Measurements from ENCODE around the gene GSTA4.
A peak's percentile ranks its signal among the peaks of the same experiment; 100 is the strongest.

The GSTA4 gene

DNA sequence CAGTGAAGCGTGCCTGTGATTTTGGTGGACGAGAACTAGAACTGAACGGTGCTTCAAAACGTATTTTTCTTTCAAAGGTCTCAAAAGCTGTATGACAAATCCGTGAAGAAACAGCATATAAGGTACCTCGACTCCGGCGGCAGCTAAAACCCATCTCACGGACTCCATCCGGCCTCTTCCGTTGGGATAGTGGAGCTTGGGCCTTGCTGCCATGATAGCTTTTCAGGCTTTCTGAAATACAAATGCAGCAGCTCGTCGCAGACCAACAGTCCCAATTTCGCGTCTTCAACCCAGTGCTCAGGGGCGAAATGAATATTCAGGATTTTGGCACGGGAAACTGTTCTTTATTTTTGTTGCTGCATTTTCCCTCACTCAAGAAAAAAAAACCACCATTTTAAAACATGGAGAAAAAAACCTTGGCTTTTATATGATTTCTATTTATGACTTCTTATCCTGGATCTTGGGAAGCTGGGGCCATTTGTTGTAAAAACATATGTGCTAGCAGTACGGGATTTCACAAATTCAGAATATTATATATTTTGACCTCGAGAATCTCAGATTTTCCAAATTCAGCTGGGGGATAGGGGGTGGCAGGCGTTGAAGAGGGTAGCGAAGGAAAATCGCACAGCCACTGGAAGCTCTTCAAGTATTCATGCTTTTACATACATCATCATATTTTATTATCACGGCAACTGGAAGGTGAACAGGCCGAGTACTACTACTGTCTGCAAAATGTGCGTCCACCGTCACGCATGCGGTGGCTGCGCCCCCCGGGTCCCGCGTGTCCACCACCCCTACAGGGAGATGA, 849 bp downstream of the GSTA4 start:
- peaks cover 3 to 20% (median 13%) of the 10 kb centered on the region in 4 experiments for H3K4me1 ChIP-seq (ENCODE audit: control extremely low read depth in 1 of 4, control insufficient read depth in 4 of 4, insufficient read depth in 4 of 4, low read length in 3 of 4)
- ChIA-PET CTCF (interaction anchor here (0.7 to 4.3 kb wide), 8 partner anchors 10 to 113 kb away, joined by 3 to 41 read pairs (median 3); partner anchors contain the start of gene FBXO9), POLR2A (no interaction called here)
- H3K4me3 ChIP-seq (ENCODE audit: control insufficient read depth in 1 of 7, extremely low read depth in 1 of 7, insufficient read depth in 4 of 7, low read depth in 2 of 7, low read length in 6 of 7), result peak overlapping the region; percentile 65 to 94 (median 86)
- H3K36me3 ChIP-seq (ENCODE audit: control insufficient read depth in 4 of 4, insufficient read depth in 4 of 4, low read length in 3 of 4), result peaks cover 0 to 2% (median 0%) of the 10 kb centered on the region in 4 experiments
- 22% methylated on average over 25 of the region's 32 CpGs for WGBS (ENCODE audit: insufficient coverage)
- H3K9me3 ChIP-seq (ENCODE audit: control extremely low read depth in 1 of 5, control insufficient read depth in 4 of 5, insufficient read depth in 2 of 5, low read depth in 1 of 5, low read length in 4 of 5), result no peaks in the 10 kb centered on the region
- H3K27me3 ChIP-seq (replicated peaks in 2 of 5; ENCODE audit: control insufficient read depth in 4 of 5, insufficient read depth in 5 of 5, low read length in 4 of 5), result peaks cover 0 to 2% (median 0%) of the 10 kb centered on the region in 5 experiments
- DNase-seq, result peak in 2 of 3 donors; percentile 20 to 43
- H3K27ac ChIP-seq (ENCODE audit: insufficient read depth in 1 of 2, low read depth in 1 of 2, low read length in 2 of 2, poor library complexity in 1 of 2, severe bottlenecking in 2 of 2), result peak overlapping the region; percentile 100

DNA sequence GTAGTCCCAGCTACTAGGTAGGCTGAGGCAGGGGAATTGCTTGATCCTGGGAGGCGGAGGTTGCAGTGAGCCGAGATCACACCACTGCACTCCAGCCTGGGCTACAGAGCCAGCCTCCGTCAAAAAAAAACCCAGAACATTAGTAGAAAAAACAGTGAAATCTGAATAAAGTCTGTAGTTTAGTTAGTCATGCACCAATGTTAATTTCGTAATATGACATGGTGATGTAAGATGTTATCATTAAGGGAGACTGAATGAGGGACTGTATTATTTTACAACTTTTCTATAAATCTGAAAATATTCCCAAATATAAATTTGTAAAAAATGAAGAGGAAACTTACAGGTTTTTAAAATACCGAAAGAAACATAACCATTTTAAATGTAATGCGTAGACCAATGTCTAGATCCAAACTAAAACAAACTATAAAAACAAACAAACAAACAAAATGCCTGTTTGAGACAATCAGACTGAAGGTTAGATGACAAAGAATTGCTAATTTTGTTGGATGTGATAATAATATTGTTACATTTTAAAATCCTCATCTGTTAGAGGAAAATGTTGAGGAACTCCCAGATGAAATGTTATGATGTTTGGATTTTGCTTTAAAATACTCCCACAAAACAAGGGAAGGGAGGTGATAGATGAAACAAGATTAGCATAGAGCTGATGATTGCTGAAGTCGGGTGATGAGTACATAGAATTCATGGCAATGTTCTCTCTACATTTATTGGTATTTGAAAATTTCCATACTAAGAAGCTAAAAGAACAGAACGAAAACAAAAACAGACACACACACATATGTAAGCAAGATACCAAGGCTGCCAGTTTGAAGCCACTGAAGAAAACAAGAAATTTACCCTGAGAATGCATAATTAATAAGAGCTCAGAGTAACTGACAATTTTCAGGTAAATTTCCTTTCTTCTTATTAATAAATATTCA, 1.8 kb downstream of the GSTA4 start:
- ChIA-PET POLR2A (no interaction called here), CTCF (interaction anchor here (0.9 to 4.3 kb wide), 4 partner anchors 9 to 73 kb away, joined by 3 to 41 read pairs (median 10); partner anchors contain the start of gene FBXO9)
- WGBS (ENCODE audit: insufficient coverage), result 100% methylated on average over 2 of the region's 8 CpGs
- Histone ChIP-seq H3K4me1 (ENCODE audit: control extremely low read depth in 1 of 4, control insufficient read depth in 4 of 4, insufficient read depth in 4 of 4, low read length in 3 of 4) (peaks cover 3 to 20% (median 13%) of the 10 kb centered on the region in 4 experiments), H3K27me3 (replicated peaks in 2 of 5; ENCODE audit: control insufficient read depth in 4 of 5, insufficient read depth in 5 of 5, low read length in 4 of 5) (no peaks in the 10 kb centered on the region), H3K4me3 (ENCODE audit: control insufficient read depth in 1 of 7, extremely low read depth in 1 of 7, insufficient read depth in 4 of 7, low read depth in 2 of 7, low read length in 6 of 7) (peak overlapping the region in 2 of 7 experiments; percentile 86 to 88), H3K27ac (ENCODE audit: insufficient read depth in 1 of 2, low read depth in 1 of 2, low read length in 2 of 2, poor library complexity in 1 of 2, severe bottlenecking in 2 of 2) (no peak overlapping the region), H3K36me3 (ENCODE audit: control insufficient read depth in 4 of 4, insufficient read depth in 4 of 4, low read length in 3 of 4) (peaks cover 0 to 2% (median 0%) of the 10 kb centered on the region in 4 experiments), H3K9me3 (ENCODE audit: control extremely low read depth in 1 of 5, control insufficient read depth in 4 of 5, insufficient read depth in 2 of 5, low read depth in 1 of 5, low read length in 4 of 5) (no peaks in the 10 kb centered on the region)
- no peak for DNase-seq

DNA sequence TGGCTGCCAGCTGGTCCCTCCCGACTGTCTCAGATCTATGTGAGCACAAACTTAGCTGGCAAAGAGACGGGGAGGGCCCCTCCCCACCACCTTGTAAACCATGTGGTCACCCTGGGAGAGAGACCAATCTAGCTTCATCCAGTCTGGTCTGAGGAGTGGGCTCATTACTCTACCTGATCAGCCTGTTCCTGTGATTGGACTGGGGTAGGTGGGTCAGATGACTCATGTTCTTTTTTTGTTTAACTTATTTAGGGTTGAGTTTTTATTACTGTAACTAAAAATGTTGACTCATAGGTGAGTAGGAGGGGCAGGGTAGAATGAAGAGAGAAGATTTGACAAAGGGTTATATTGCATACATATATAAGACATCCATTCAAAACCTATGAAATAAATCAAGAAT, 4.7 kb downstream of the GSTA4 start:
- POLR2A ChIA-PET, result no interaction called here
- peaks cover 0 to 2% (median 0%) of the 10 kb centered on the region in 4 experiments for H3K36me3 ChIP-seq (ENCODE audit: control insufficient read depth in 4 of 4, insufficient read depth in 4 of 4, low read length in 3 of 4)
- H3K27ac ChIP-seq (ENCODE audit: insufficient read depth in 1 of 2, low read depth in 1 of 2, low read length in 2 of 2, poor library complexity in 1 of 2, severe bottlenecking in 2 of 2), result no peak overlapping the region
- H3K4me1 ChIP-seq (ENCODE audit: control extremely low read depth in 1 of 4, control insufficient read depth in 4 of 4, insufficient read depth in 4 of 4, low read length in 3 of 4), result peaks cover 0 to 16% (median 10%) of the 10 kb centered on the region in 4 experiments
- H3K27me3 ChIP-seq (replicated peaks in 2 of 5; ENCODE audit: control insufficient read depth in 4 of 5, insufficient read depth in 5 of 5, low read length in 4 of 5), result no peaks in the 10 kb centered on the region
- CTCF ChIA-PET, result no interaction called here
- 100% methylated on average over 1 of the region's 2 CpGs for WGBS (ENCODE audit: insufficient coverage)
- no peak overlapping the region for H3K4me3 ChIP-seq (ENCODE audit: control insufficient read depth in 1 of 7, extremely low read depth in 1 of 7, insufficient read depth in 4 of 7, low read depth in 2 of 7, low read length in 6 of 7)
- DNase-seq, result peak in 1 of 3 donors; percentile 36
- H3K9me3 ChIP-seq (ENCODE audit: control extremely low read depth in 1 of 5, control insufficient read depth in 4 of 5, insufficient read depth in 2 of 5, low read depth in 1 of 5, low read length in 4 of 5), result no peaks in the 10 kb centered on the region

DNA sequence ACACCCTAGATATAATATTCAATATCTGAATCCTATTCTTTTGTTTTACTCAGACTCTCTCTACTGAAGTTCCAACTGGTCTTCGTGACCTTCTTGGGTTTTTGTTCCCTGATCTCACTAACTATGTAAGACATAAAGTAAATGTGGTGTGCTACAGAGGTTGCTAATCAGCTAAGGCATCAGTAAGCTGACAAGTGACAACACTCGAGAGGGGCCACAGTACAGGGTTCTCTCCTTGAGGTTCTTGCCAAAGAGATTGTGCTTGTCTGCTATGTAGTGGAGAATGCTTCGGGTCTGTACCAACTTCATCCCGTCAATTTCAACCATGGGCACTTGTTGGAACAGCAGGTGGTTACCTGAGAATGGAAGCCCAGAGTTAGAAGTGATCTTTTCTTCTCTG, 9.9 kb downstream of the GSTA4 start:
- Histone ChIP-seq H3K4me1 (ENCODE audit: control extremely low read depth in 1 of 4, control insufficient read depth in 4 of 4, insufficient read depth in 4 of 4, low read length in 3 of 4) (peaks cover 15 to 31% (median 29%) of the 10 kb centered on the region in 4 experiments), H3K27ac (ENCODE audit: insufficient read depth in 1 of 2, low read depth in 1 of 2, low read length in 2 of 2, poor library complexity in 1 of 2, severe bottlenecking in 2 of 2) (no peak overlapping the region), H3K9me3 (ENCODE audit: control extremely low read depth in 1 of 5, control insufficient read depth in 4 of 5, insufficient read depth in 2 of 5, low read depth in 1 of 5, low read length in 4 of 5) (no peaks in the 10 kb centered on the region), H3K36me3 (ENCODE audit: control insufficient read depth in 4 of 4, insufficient read depth in 4 of 4, low read length in 3 of 4) (peaks cover 0 to 2% (median 0%) of the 10 kb centered on the region in 4 experiments), H3K27me3 (replicated peaks in 2 of 5; ENCODE audit: control insufficient read depth in 4 of 5, insufficient read depth in 5 of 5, low read length in 4 of 5) (peaks cover 0 to 3% (median 0%) of the 10 kb centered on the region in 5 experiments), H3K4me3 (ENCODE audit: control insufficient read depth in 1 of 7, extremely low read depth in 1 of 7, insufficient read depth in 4 of 7, low read depth in 2 of 7, low read length in 6 of 7) (no peak overlapping the region)
- DNase-seq, result no peak
- WGBS (ENCODE audit: insufficient coverage), result 80% methylated on average over 1 of the region's 4 CpGs
- CTCF ChIA-PET, result interaction anchor here (1.6 to 5.8 kb wide), 2 partner anchors 9 to 146 kb away, joined by 3 to 41 read pairs; partner anchors contain the start of gene GSTA4
- POLR2A ChIA-PET, result no interaction called here

DNA sequence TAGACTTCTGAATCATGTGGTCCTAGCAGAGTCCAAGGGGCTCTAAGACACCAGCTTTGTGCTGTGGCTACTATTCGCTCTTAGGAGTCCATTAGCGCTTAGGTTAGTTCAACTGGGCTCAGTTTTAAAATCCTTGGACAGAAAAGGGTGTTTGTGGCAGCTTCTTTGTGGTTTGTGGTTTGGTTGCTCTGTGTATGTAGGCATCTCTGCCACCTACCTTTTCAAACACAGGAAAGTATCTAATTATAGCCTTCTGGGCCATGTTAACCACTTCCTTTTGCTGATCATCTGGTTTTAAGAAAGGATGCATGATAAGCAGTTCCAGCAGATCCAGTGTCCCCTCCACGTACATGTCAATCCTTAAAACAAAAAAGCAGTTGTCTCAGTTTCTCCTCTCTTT, 10.8 kb downstream of the GSTA4 start:
- ChIA-PET POLR2A (no interaction called here), CTCF (interaction anchor here (1.2 to 5.8 kb wide), 2 partner anchors 10 to 32 kb away, joined by 3 to 41 read pairs; partner anchors contain the start of gene GSTA4)
- Histone ChIP-seq H3K4me3 (ENCODE audit: control insufficient read depth in 1 of 7, extremely low read depth in 1 of 7, insufficient read depth in 4 of 7, low read depth in 2 of 7, low read length in 6 of 7) (peak overlapping the region in 3 of 7 experiments; percentile 9 to 50 (median 39)), H3K36me3 (ENCODE audit: control insufficient read depth in 4 of 4, insufficient read depth in 4 of 4, low read length in 3 of 4) (no peaks in the 10 kb centered on the region), H3K27ac (ENCODE audit: insufficient read depth in 1 of 2, low read depth in 1 of 2, low read length in 2 of 2, poor library complexity in 1 of 2, severe bottlenecking in 2 of 2) (no peak overlapping the region), H3K27me3 (replicated peaks in 2 of 5; ENCODE audit: control insufficient read depth in 4 of 5, insufficient read depth in 5 of 5, low read length in 4 of 5) (peaks cover 0 to 3% (median 0%) of the 10 kb centered on the region in 5 experiments), H3K4me1 (ENCODE audit: control extremely low read depth in 1 of 4, control insufficient read depth in 4 of 4, insufficient read depth in 4 of 4, low read length in 3 of 4) (peaks cover 15 to 31% (median 29%) of the 10 kb centered on the region in 4 experiments), H3K9me3 (ENCODE audit: control extremely low read depth in 1 of 5, control insufficient read depth in 4 of 5, insufficient read depth in 2 of 5, low read depth in 1 of 5, low read length in 4 of 5) (no peaks in the 10 kb centered on the region)
- peak; percentile 67 to 95 (median 93) for DNase-seq
- WGBS (ENCODE audit: insufficient coverage), result 0% methylated on average over 1 of the region's 3 CpGs

DNA sequence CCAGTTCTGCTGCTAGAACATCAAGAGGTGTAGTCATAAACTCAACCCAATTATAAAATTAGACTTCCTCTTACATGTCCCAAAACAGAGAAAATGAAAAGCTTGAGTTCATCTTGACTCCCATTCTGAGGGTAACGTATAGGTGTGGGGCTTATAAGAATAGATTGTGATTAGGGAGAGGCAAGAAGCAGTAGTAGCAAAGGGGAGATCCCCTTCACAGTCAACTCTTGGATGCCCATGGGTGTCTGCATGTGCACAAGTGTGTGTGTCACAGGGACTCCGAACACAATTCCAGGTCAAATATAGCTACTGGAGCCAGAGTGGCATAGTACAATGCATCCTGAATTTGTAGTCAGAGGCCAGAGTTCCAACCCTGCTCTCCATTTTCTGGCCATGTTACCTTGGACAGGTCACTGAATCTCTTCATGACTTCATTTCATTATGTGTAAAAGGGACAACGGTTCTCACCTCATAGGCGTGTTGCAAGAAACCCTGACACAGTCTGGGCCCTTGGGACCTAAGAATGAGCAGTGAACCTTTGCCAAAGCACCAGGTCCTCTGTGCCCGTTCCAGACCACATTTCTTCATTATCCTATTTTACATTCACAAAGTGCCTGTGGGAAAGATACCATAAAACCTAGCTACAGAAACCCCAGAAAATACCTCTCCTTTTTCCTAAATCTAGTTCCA, 11.8 kb downstream of the GSTA4 start:
- H3K4me3 ChIP-seq (ENCODE audit: control insufficient read depth in 1 of 7, extremely low read depth in 1 of 7, insufficient read depth in 4 of 7, low read depth in 2 of 7, low read length in 6 of 7), result peak overlapping the region in 1 of 7 experiments; percentile 19
- CTCF ChIA-PET, result interaction anchor here (0.8 to 5.8 kb wide), 3 partner anchors 11 to 31 kb away, joined by 3 to 41 read pairs (median 3); partner anchors contain the start of gene GSTA4
- no peak for DNase-seq
- peaks cover 15 to 31% (median 29%) of the 10 kb centered on the region in 4 experiments for H3K4me1 ChIP-seq (ENCODE audit: control extremely low read depth in 1 of 4, control insufficient read depth in 4 of 4, insufficient read depth in 4 of 4, low read length in 3 of 4)
- no peak overlapping the region for H3K27ac ChIP-seq (ENCODE audit: insufficient read depth in 1 of 2, low read depth in 1 of 2, low read length in 2 of 2, poor library complexity in 1 of 2, severe bottlenecking in 2 of 2)
- H3K27me3 ChIP-seq (replicated peaks in 2 of 5; ENCODE audit: control insufficient read depth in 4 of 5, insufficient read depth in 5 of 5, low read length in 4 of 5), result peaks cover 0 to 3% (median 0%) of the 10 kb centered on the region in 5 experiments
- no peaks in the 10 kb centered on the region for H3K9me3 ChIP-seq (ENCODE audit: control extremely low read depth in 1 of 5, control insufficient read depth in 4 of 5, insufficient read depth in 2 of 5, low read depth in 1 of 5, low read length in 4 of 5)
- POLR2A ChIA-PET, result no interaction called here
- H3K36me3 ChIP-seq (ENCODE audit: control insufficient read depth in 4 of 4, insufficient read depth in 4 of 4, low read length in 3 of 4), result no peaks in the 10 kb centered on the region
- 91% methylated on average over 5 of the region's 5 CpGs for WGBS (ENCODE audit: insufficient coverage)
